K562 (cell line): ENCODE measurements around the gene CDC42SE2.

ENCODE experiments used
- ERF ChIP-seq: fragments of 450-650 bp; formaldehyde crosslinking; IDR thresholded peaks from 2 replicates; pipeline ENCODE4 v1.4.0; 2020; ENCODE audit warnings: mild to moderate bottlenecking, mixed read lengths
- L3MBTL2 ChIP-seq: fragments of 450-650 bp; IDR thresholded peaks from 2 replicates; pipeline ENCODE4 v1.6.1; 2016; ENCODE audit warnings: mild to moderate bottlenecking, moderate library complexity

GRCh38 chr5:131417240-131417869 is 153.5 kb downstream of the CDC42SE2 start:
- TF ChIP-seq L3MBTL2: no peak
- TF ChIP-seq ERF (CRISPR knock-in tag): no peak
